ENCODE data around the gene MRGPRD.

MRGPRD gene

DNA sequence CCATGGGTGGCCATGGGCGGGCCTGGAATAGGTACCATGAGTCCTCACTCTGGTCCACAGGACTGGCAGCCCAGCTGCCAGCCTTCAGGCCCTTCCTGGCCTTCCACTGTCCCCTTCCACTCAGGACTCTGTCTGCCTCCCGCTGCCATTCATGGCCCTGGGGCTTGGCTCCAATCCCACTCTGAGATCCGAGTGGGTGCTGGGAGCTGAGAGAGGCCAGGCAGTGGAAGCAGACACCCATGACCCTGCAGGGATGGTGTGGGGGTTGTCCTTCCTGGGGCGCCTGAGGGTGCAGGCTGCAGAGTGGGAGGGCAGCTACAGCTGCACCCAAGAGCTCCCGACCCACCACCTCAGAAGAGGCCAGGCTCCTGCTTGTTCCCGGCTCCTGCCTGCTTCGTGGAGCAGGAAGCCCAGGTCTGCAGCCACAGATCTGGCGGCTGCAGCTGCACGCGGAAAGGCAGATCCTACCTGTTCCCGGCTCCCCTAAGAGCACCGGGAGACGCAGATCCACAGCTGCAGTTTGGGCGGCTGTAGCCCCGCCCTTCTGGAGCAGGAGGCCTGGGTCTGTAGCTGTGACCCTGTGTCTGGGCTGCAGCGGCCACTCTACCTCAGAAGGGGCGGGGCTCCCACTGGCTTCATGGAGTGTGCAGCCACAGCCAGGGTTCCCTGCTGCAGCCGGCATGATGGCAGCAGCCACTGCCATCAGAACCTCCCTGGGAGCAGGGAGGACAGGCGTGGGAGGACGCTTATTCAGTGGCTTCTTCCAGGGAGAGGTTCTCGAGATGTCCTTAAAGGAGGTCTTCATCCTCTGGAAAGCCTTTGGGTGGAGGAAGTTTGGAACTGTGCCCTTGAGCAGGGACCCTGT is 49.6 kb downstream of the MRGPRD start:
- no peak for DNase-seq (ENCODE audit: low read depth)

All from activated T-helper 1 cell treated with Interleukin-2 at 50 U/mL for 16 hours (primary cell).